ENCODE measurements around the gene MRPL37.

The MRPL37 gene

GRCh38 chr1:54212872-54213271, 12.9 kb downstream of the MRPL37 start:
- DNase-seq (ENCODE audit: low read depth in 1 of 2, low spot score in 1 of 2), result no peak
- TF ChIP-seq JUND (IDR thresholded peaks at IDR 0.05; ENCODE audit: low read depth), result no peak
- in situ Hi-C loops (cut with HindIII; ENCODE audit: low pct_unique_long_range_greater_than_20kb, low sequenced_read_pairs), result no loop called here

- no peak for DNase-seq (ENCODE audit: low read depth in 1 of 2, low spot score in 1 of 2)
- in situ Hi-C loops (cut with HindIII; ENCODE audit: low pct_unique_long_range_greater_than_20kb, low sequenced_read_pairs), result no loop called here
- no peak for TF ChIP-seq JUND (IDR thresholded peaks at IDR 0.05; ENCODE audit: low read depth)
Observed at GRCh38 chr1:54215523-54215922, 15.6 kb downstream of the MRPL37 start.

GRCh38 chr1:54218883-54219687, 19.1 kb downstream of the MRPL37 start:
- DNase-seq (ENCODE audit: low read depth in 1 of 2, low spot score in 1 of 2), result no peak
- TF ChIP-seq JUND (IDR thresholded peaks at IDR 0.05; ENCODE audit: low read depth), result no peak
- in situ Hi-C loops (cut with HindIII; ENCODE audit: low pct_unique_long_range_greater_than_20kb, low sequenced_read_pairs), result no loop called here

- in situ Hi-C loops (cut with HindIII; ENCODE audit: low pct_unique_long_range_greater_than_20kb, low sequenced_read_pairs), result no loop called here
- no peak for DNase-seq (ENCODE audit: low read depth in 1 of 2, low spot score in 1 of 2)
- no peak for TF ChIP-seq JUND (IDR thresholded peaks at IDR 0.05; ENCODE audit: low read depth)
Observed at GRCh38 chr1:54219688-54220003, 19.7 kb downstream of the MRPL37 start.

- TF ChIP-seq JUND (IDR thresholded peaks at IDR 0.05; ENCODE audit: low read depth), result no peak
- DNase-seq (ENCODE audit: low read depth in 1 of 2, low spot score in 1 of 2), result no peak
- in situ Hi-C loops (cut with HindIII; ENCODE audit: low pct_unique_long_range_greater_than_20kb, low sequenced_read_pairs), result no loop called here
Observed at GRCh38 chr1:54220004-54220811, 20.2 kb downstream of the MRPL37 start.

GRCh38 chr1:54221113-54221834, 21.3 kb downstream of the MRPL37 start:
- no peak for DNase-seq (ENCODE audit: low read depth in 1 of 2, low spot score in 1 of 2)
- TF ChIP-seq JUND (IDR thresholded peaks at IDR 0.05; ENCODE audit: low read depth), result no peak
- in situ Hi-C loops (cut with HindIII; ENCODE audit: low pct_unique_long_range_greater_than_20kb, low sequenced_read_pairs), result no loop called here

- no peak for DNase-seq (ENCODE audit: low read depth in 1 of 2, low spot score in 1 of 2)
- TF ChIP-seq JUND (IDR thresholded peaks at IDR 0.05; ENCODE audit: low read depth), result no peak
- in situ Hi-C loops (cut with HindIII; ENCODE audit: low pct_unique_long_range_greater_than_20kb, low sequenced_read_pairs), result no loop called here
Observed at GRCh38 chr1:54221867-54222484, 22.0 kb downstream of the MRPL37 start.

GRCh38 chr1:54222711-54223110, 22.7 kb downstream of the MRPL37 start:
- TF ChIP-seq JUND (IDR thresholded peaks at IDR 0.05; ENCODE audit: low read depth), result no peak
- in situ Hi-C loops (cut with HindIII; ENCODE audit: low pct_unique_long_range_greater_than_20kb, low sequenced_read_pairs), result no loop called here
- DNase-seq (ENCODE audit: low read depth in 1 of 2, low spot score in 1 of 2), result no peak

- no peak for DNase-seq (ENCODE audit: low read depth in 1 of 2, low spot score in 1 of 2)
- no peak for TF ChIP-seq JUND (IDR thresholded peaks at IDR 0.05; ENCODE audit: low read depth)
- in situ Hi-C loops (cut with HindIII; ENCODE audit: low pct_unique_long_range_greater_than_20kb, low sequenced_read_pairs), result no loop called here
Observed at GRCh38 chr1:54223441-54224202, 23.7 kb downstream of the MRPL37 start.

GRCh38 chr1:54224233-54224632, 24.3 kb downstream of the MRPL37 start:
- in situ Hi-C loops (cut with HindIII; ENCODE audit: low pct_unique_long_range_greater_than_20kb, low sequenced_read_pairs), result no loop called here
- no peak for TF ChIP-seq JUND (IDR thresholded peaks at IDR 0.05; ENCODE audit: low read depth)
- no peak for DNase-seq (ENCODE audit: low read depth in 1 of 2, low spot score in 1 of 2)

GRCh38 chr1:54225378-54225777, 25.4 kb downstream of the MRPL37 start:
- no peak for DNase-seq (ENCODE audit: low read depth in 1 of 2, low spot score in 1 of 2)
- in situ Hi-C loops (cut with HindIII; ENCODE audit: low pct_unique_long_range_greater_than_20kb, low sequenced_read_pairs), result no loop called here
- TF ChIP-seq JUND (IDR thresholded peaks at IDR 0.05; ENCODE audit: low read depth), result no peak

All from T47D (cell line).